Skeletal muscle satellite cell (primary cell): ENCODE data around the gene GRM8.
"Not testable (repeated sequence)": the region's sequence is repeated elsewhere in the genome, so short reads cannot be mapped to it uniquely, and the experiment has no call there.

Source experiments
- H3K27me3 ChIP-seq: 2 replicates; pipeline ENCODE4 v1.7.0; 2013; ENCODE audit warnings: low read length; ENCODE audit not compliant: control insufficient read depth, insufficient read depth
- H3K36me3 ChIP-seq: 2 replicates; pipeline ENCODE4 v1.7.0; 2013; ENCODE audit warnings: mild to moderate bottlenecking, control low read depth, low read length; ENCODE audit not compliant: insufficient read depth
- H3K4me1 ChIP-seq: 2 replicates; pipeline ENCODE4 v1.7.0; 2013; ENCODE audit warnings: low read length; ENCODE audit not compliant: control insufficient read depth, insufficient read depth
- H3K4me2 ChIP-seq: 2 replicates; pipeline ENCODE4 v1.7.0; 2013; ENCODE audit warnings: mild to moderate bottlenecking, low read length
- H3K4me3 ChIP-seq: 2 replicates; pipeline ENCODE4 v1.7.0; 2013; ENCODE audit warnings: low read length
- H3K9ac ChIP-seq: 2 replicates; pipeline ENCODE4 v1.7.0; 2013; ENCODE audit warnings: mild to moderate bottlenecking, low read depth, low read length, moderate library complexity
- H3K9me3 ChIP-seq: replicated peaks from 2 replicates; pipeline ENCODE4 v1.7.0; 2013; ENCODE audit warnings: mild to moderate bottlenecking, control low read depth, low read length

Gene GRM8

DNA sequence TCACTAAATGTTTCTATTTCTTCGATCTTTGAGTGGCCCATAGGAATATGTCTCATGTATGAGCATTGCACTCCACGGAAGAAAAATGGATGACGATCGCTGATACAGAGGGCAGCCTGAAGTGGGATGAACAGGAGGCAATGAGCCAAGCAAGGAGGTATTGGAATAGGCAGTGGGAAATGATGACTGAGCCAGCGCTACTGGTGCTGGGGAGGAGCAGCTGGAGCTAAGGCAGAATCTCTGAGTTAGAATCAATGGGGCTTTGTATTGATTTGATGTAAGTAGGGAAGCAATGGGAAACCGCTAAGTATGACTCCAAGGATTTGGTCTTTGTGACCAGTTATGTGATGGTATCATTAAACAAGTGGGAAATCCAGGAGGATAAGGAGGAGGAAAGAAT, 345.1 kb downstream of the GRM8 start:
- H3K4me1 ChIP-seq, H3K9me3 ChIP-seq, H3K4me3 ChIP-seq, H3K4me2 ChIP-seq, H3K36me3 ChIP-seq, H3K27me3 ChIP-seq, H3K9ac ChIP-seq: not testable (repeated sequence)

- not testable (repeated sequence) for H3K36me3 ChIP-seq, H3K4me1 ChIP-seq, H3K27me3 ChIP-seq, H3K4me3 ChIP-seq, H3K9ac ChIP-seq, H3K9me3 ChIP-seq, H3K4me2 ChIP-seq
These were observed 347.5 kb downstream of the GRM8 start for GRCh38 chr7:126905255-126905654.

- H3K4me3 ChIP-seq, H3K4me2 ChIP-seq, H3K9ac ChIP-seq: not testable (repeated sequence)
These were observed 351.5 kb downstream of the GRM8 start for GRCh38 chr7:126901041-126901765.

GRCh38 chr7:126887980-126888379, 364.8 kb downstream of the GRM8 start:
- H3K4me2 ChIP-seq, H3K4me1 ChIP-seq, H3K36me3 ChIP-seq, H3K27me3 ChIP-seq, H3K4me3 ChIP-seq, H3K9ac ChIP-seq, H3K9me3 ChIP-seq: not testable (repeated sequence)

More at GRCh38 chr7:126901041-126901765, 351.5 kb downstream of the GRM8 start:
- H3K4me1 ChIP-seq, H3K9me3 ChIP-seq, H3K36me3 ChIP-seq, H3K27me3 ChIP-seq: not testable (repeated sequence)

GRCh38 chr7:126887560-126887959, 365.2 kb downstream of the GRM8 start:
- H3K4me1 ChIP-seq, H3K27me3 ChIP-seq, H3K4me2 ChIP-seq, H3K9ac ChIP-seq, H3K9me3 ChIP-seq, H3K4me3 ChIP-seq, H3K36me3 ChIP-seq: not testable (repeated sequence)

- not testable (repeated sequence) for H3K9ac ChIP-seq, H3K4me2 ChIP-seq
These were observed 370.0 kb downstream of the GRM8 start for GRCh38 chr7:126882730-126883129.

GRCh38 chr7:126881908-126882307, 370.8 kb downstream of the GRM8 start:
- not testable (repeated sequence) for H3K27me3 ChIP-seq, H3K4me3 ChIP-seq, H3K9me3 ChIP-seq, H3K4me1 ChIP-seq, H3K9ac ChIP-seq, H3K36me3 ChIP-seq, H3K4me2 ChIP-seq

More at GRCh38 chr7:126882730-126883129, 370.0 kb downstream of the GRM8 start:
- not testable (repeated sequence) for H3K27me3 ChIP-seq, H3K36me3 ChIP-seq, H3K4me1 ChIP-seq, H3K9me3 ChIP-seq, H3K4me3 ChIP-seq

DNA sequence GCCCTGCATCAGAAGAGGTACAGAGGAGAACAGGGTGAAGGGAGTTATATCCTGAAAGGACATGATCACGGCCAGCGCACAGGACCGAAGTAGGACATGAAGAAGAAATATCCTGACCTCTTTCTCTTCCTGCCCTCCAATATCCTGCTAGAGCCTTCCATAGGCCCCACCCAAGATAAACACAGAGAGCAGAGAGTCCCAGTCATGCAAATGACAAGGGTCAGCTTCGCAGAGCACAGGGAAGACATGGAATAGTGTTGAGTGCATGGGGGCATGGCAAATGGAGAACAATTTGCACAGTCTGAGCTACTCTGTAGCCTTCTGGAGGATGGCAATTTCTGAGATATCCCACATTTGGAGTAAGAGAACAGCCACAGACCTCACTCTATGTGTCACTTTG, 371.4 kb downstream of the GRM8 start:
- H3K27me3 ChIP-seq = no peaks in the 10 kb centered on the region
- H3K4me2 ChIP-seq = no peak overlapping the region
- H3K4me3 ChIP-seq = no peak overlapping the region
- H3K36me3 ChIP-seq = no peaks in the 10 kb centered on the region
- H3K9me3 ChIP-seq = no peaks in the 10 kb centered on the region
- H3K9ac ChIP-seq = no peak overlapping the region
- no peaks in the 10 kb centered on the region for H3K4me1 ChIP-seq

- H3K9ac ChIP-seq, H3K9me3 ChIP-seq, H3K4me3 ChIP-seq, H3K36me3 ChIP-seq, H3K4me2 ChIP-seq, H3K4me1 ChIP-seq, H3K27me3 ChIP-seq: not testable (repeated sequence)
These were observed 376.2 kb downstream of the GRM8 start for GRCh38 chr7:126876536-126876935.

- H3K4me2 ChIP-seq = no peak overlapping the region
- H3K9ac ChIP-seq = no peak overlapping the region
- H3K4me1 ChIP-seq = no peaks in the 10 kb centered on the region
- H3K4me3 ChIP-seq = no peak overlapping the region
- no peaks in the 10 kb centered on the region for H3K36me3 ChIP-seq
- H3K9me3 ChIP-seq = no peaks in the 10 kb centered on the region
- no peaks in the 10 kb centered on the region for H3K27me3 ChIP-seq
These were observed 395.9 kb downstream of the GRM8 start for GRCh38 chr7:126856691-126857291.

- no peak overlapping the region for H3K4me2 ChIP-seq
- H3K9me3 ChIP-seq = no peaks in the 10 kb centered on the region
- H3K4me3 ChIP-seq = no peak overlapping the region
- H3K36me3 ChIP-seq = no peaks in the 10 kb centered on the region
- no peaks in the 10 kb centered on the region for H3K4me1 ChIP-seq
- H3K9ac ChIP-seq = no peak overlapping the region
- H3K27me3 ChIP-seq = no peaks in the 10 kb centered on the region
These were observed 407.4 kb downstream of the GRM8 start for GRCh38 chr7:126845331-126845730.

DNA sequence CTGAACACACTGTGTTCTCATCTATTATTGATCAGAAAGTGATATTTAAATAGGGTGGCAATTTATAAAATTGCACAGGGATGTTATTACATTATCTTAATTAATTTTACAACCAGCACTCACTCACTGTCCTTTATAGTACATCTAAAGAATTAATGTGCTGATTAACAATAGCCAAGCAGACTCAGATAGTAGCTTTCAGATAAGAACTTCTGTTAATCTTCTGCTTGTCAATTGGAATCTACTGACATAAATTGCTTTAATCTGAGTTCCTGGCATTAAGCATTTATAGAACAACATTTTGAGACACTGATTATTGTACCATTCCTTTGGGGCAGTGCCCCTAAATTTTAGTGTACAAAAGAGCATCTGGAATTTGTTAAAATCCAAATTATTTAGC, 408.9 kb downstream of the GRM8 start:
- Histone ChIP-seq H3K36me3 (no peaks in the 10 kb centered on the region), H3K4me2 (no peak overlapping the region), H3K9me3 (no peaks in the 10 kb centered on the region), H3K4me1 (no peaks in the 10 kb centered on the region), H3K4me3 (no peak overlapping the region), H3K27me3 (no peaks in the 10 kb centered on the region), H3K9ac (no peak overlapping the region)
